Right ventricle myocardium superior (tissue), 1 donor: ENCODE measurements around the gene IL7R. TPM values are rescaled to one million over a fixed set of nuclear protein-coding genes. Genes with fewer than 3 reads are reported as not detected.
A peak's percentile ranks its signal among the peaks of the same experiment; 100 is the strongest.

Source experiments
- ATAC-seq: fragments of 200-7000 bp; cut with Tn5 transposase; one replicate; pipeline ENCODE4 v1.9.1; 2020; ENCODE audit warnings: mild to moderate bottlenecking; ENCODE audit not compliant: poor library complexity
- DNase-seq: peaks from one replicate; pipeline ENCODE4 v3.0.0-alpha.2; 2020
- intact Hi-C: fragments of 100-400 bp; cut with DNase I; formaldehyde crosslinking; loops from one replicate; pipeline ENCODE4 v1.11.2; 2022
- total RNA-seq: library from RNA; stranded (reverse); fragmentation: NEBNext Ultra II Directional; extraction: Animal tissue kit (Norgen Biotek cat#: 25700); gene quantifications from one replicate; pipeline ENCODE4 v1.2.1, GENCODE V29; 2021
- donor health status: DM: no; HTN: yes; CAD: no; lungs with severe emphysema.

The IL7R gene
- total RNA-seq, 1 donor from 2014 or later: 0.67 TPM

GRCh38 chr5:35894131-35894530 lies 37.4 kb downstream of the IL7R start:
- ATAC-seq: no peak
- DNase-seq: no peak
- intact Hi-C loops: no loop called here

- no peak for ATAC-seq
- intact Hi-C loops: no loop called here
- DNase-seq: no peak
Measured at GRCh38 chr5:35898952-35899660, 42.4 kb downstream of the IL7R start.

- no peak for DNase-seq
- intact Hi-C loops: no loop called here
- ATAC-seq: no peak
Measured at GRCh38 chr5:35899800-35900199, 43.1 kb downstream of the IL7R start.

GRCh38 chr5:35900972-35901695 lies 44.4 kb downstream of the IL7R start:
- DNase-seq (no peak), ATAC-seq (no peak)
- intact Hi-C loops: no loop called here

- intact Hi-C loops: no loop called here
- DNase-seq (no peak), ATAC-seq (no peak)
Measured at GRCh38 chr5:35902046-35902672, 45.5 kb downstream of the IL7R start.

- intact Hi-C loops: no loop called here
- DNase-seq (no peak), ATAC-seq (no peak)
Measured at GRCh38 chr5:35903631-35904203, 47.0 kb downstream of the IL7R start.

GRCh38 chr5:35904443-35905132 lies 47.9 kb downstream of the IL7R start:
- intact Hi-C loops: no loop called here
- DNase-seq: no peak
- ATAC-seq: no peak

- DNase-seq (no peak), ATAC-seq (no peak)
- intact Hi-C loops: no loop called here
Measured at GRCh38 chr5:35908228-35908627, 51.5 kb downstream of the IL7R start.

GRCh38 chr5:35908814-35909213 lies 52.1 kb downstream of the IL7R start:
- intact Hi-C loops: no loop called here
- no peak for DNase-seq
- ATAC-seq: no peak

- DNase-seq (no peak), ATAC-seq (no peak)
- intact Hi-C loops: no loop called here
Measured at GRCh38 chr5:35919191-35919590, 62.5 kb downstream of the IL7R start.

- intact Hi-C loops: no loop called here
- ATAC-seq: no peak
- DNase-seq: no peak
Measured at GRCh38 chr5:35920890-35921289, 64.2 kb downstream of the IL7R start.

- ATAC-seq: no peak
- no peak for DNase-seq
- intact Hi-C loops: no loop called here
Measured at GRCh38 chr5:35921930-35922329, 65.2 kb downstream of the IL7R start.

GRCh38 chr5:35922468-35922867 lies 65.8 kb downstream of the IL7R start:
- DNase-seq: no peak
- ATAC-seq: no peak
- intact Hi-C loops: no loop called here

- intact Hi-C loops: no loop called here
- DNase-seq: no peak
- no peak for ATAC-seq
Measured at GRCh38 chr5:35924122-35924949, 67.6 kb downstream of the IL7R start.

GRCh38 chr5:35924950-35925722 lies 68.4 kb downstream of the IL7R start:
- intact Hi-C loops: loop anchor here (5.0 kb wide), 2 partner anchors 148 to 308 kb away; partner anchors contain the start of gene SPEF2
- ATAC-seq (peak; percentile 75), DNase-seq (peak; percentile 67)

- intact Hi-C loops: loop anchor here (5.0 kb wide), 2 partner anchors 149 to 309 kb away; partner anchors contain the start of gene SPEF2
- no peak for DNase-seq
- ATAC-seq: peak; percentile 78
Measured at GRCh38 chr5:35926389-35927051, 69.8 kb downstream of the IL7R start.
